Measurements from ENCODE around the gene SLC25A40. TPM values are rescaled to one million over a fixed set of nuclear protein-coding genes. Genes with fewer than 3 reads are reported as not detected.
"Not testable (repeated sequence)": the region's sequence is repeated elsewhere in the genome, so short reads cannot be mapped to it uniquely, and the experiment has no call there.

The SLC25A40 gene
- total and polyA plus RNA-seq, 12 donors, result 4.5 to 57.2 (median 24.2) TPM

GRCh38 chr7:87919875-87920274, 43.7 kb upstream of the SLC25A40 start:
- Histone ChIP-seq H3K27ac (no peak overlapping the region), H3K9me3 (replicated peaks in 1 of 3) (no peaks in the 10 kb centered on the region), H3K27me3 (no peaks in the 10 kb centered on the region), H3K4me1 (replicated peaks in 1 of 2) (no peaks in the 10 kb centered on the region), H3K36me3 (replicated peaks in 1 of 2) (no peaks in the 10 kb centered on the region), H3K4me3 (no peak overlapping the region)
- no peak for TF ChIP-seq POLR2A (IDR thresholded peaks at IDR 0.05)
- no peak for TF ChIP-seq CTCF (IDR thresholded peaks at IDR 0.05)
- WGBS, 4 donors, result 82 to 90% (median 84%) methylated on average over 6 of the region's 6 CpGs
- intact Hi-C loops (cut with DNase I), result no loop called here
- no peak for DNase-seq

GRCh38 chr7:87918740-87919139, 42.6 kb upstream of the SLC25A40 start:
- DNase-seq, result no peak
- no peak for TF ChIP-seq CTCF (IDR thresholded peaks at IDR 0.05)
- no peak for TF ChIP-seq POLR2A (IDR thresholded peaks at IDR 0.05)
- Histone ChIP-seq H3K27ac (no peak overlapping the region), H3K27me3 (no peaks in the 10 kb centered on the region), H3K36me3 (replicated peaks in 1 of 2) (no peaks in the 10 kb centered on the region), H3K4me1 (replicated peaks in 1 of 2) (no peaks in the 10 kb centered on the region), H3K4me3 (no peak overlapping the region), H3K9me3 (replicated peaks in 1 of 3) (no peaks in the 10 kb centered on the region)
- 78 to 90% (median 83%) methylated on average over 1 of the region's 1 CpG for WGBS, 4 donors
- intact Hi-C loops (cut with DNase I), result no loop called here

- intact Hi-C loops (cut with DNase I), result no loop called here
- H3K4me3 ChIP-seq, result no peak overlapping the region
- H3K4me1 ChIP-seq (replicated peaks in 1 of 2), result peaks cover 0 to under 1% of the 10 kb centered on the region in 2 donors
- DNase-seq, result no peak
- no peak for TF ChIP-seq CTCF (IDR thresholded peaks at IDR 0.05)
- no peak for TF ChIP-seq POLR2A (IDR thresholded peaks at IDR 0.05)
- H3K36me3 ChIP-seq (replicated peaks in 1 of 2), result no peaks in the 10 kb centered on the region
- no peak overlapping the region for H3K27ac ChIP-seq
- 83 to 92% (median 87%) methylated on average over 4 of the region's 4 CpGs for WGBS, 4 donors
- H3K27me3 ChIP-seq, result no peaks in the 10 kb centered on the region
- no peaks in the 10 kb centered on the region for H3K9me3 ChIP-seq (replicated peaks in 1 of 3)
Measured at GRCh38 chr7:87912121-87912520, 36.0 kb upstream of the SLC25A40 start.

GRCh38 chr7:87908814-87909213, 32.7 kb upstream of the SLC25A40 start:
- intact Hi-C loops (cut with DNase I), result not testable (repeated sequence)
- WGBS, 4 donors, result 96 to 100% (median 97%) methylated on average over 4 of the region's 4 CpGs

GRCh38 chr7:87907136-87907906, 31.2 kb upstream of the SLC25A40 start:
- H3K27ac ChIP-seq; H3K9me3 ChIP-seq (replicated peaks in 1 of 3); DNase-seq; H3K4me1 ChIP-seq (replicated peaks in 1 of 2); H3K4me3 ChIP-seq; intact Hi-C loops (cut with DNase I); H3K27me3 ChIP-seq; H3K36me3 ChIP-seq (replicated peaks in 1 of 2): not testable (repeated sequence)
- 95 to 99% (median 97%) methylated on average over 3 of the region's 3 CpGs for WGBS, 4 donors

More at GRCh38 chr7:87908814-87909213, 32.7 kb upstream of the SLC25A40 start:
- not testable (repeated sequence) for H3K36me3 ChIP-seq (replicated peaks in 1 of 2); H3K27me3 ChIP-seq; H3K27ac ChIP-seq; DNase-seq; H3K4me3 ChIP-seq; H3K4me1 ChIP-seq (replicated peaks in 1 of 2); H3K9me3 ChIP-seq (replicated peaks in 1 of 3)
